GM21528 (cell line): ENCODE measurements around the gene TAP2.
"Not testable (repeated sequence)": the region's sequence is repeated elsewhere in the genome, so short reads cannot be mapped to it uniquely, and the experiment has no call there.

Experiments used
- ATAC-seq: cut with Tn5 transposase; IDR thresholded peaks from one replicate; pipeline ENCODE4 v1.9.1; 2021; ENCODE audit warnings: mild to moderate bottlenecking, moderate library complexity; ENCODE audit not compliant: unreplicated experiment, low FRiP score

The TAP2 gene

DNA sequence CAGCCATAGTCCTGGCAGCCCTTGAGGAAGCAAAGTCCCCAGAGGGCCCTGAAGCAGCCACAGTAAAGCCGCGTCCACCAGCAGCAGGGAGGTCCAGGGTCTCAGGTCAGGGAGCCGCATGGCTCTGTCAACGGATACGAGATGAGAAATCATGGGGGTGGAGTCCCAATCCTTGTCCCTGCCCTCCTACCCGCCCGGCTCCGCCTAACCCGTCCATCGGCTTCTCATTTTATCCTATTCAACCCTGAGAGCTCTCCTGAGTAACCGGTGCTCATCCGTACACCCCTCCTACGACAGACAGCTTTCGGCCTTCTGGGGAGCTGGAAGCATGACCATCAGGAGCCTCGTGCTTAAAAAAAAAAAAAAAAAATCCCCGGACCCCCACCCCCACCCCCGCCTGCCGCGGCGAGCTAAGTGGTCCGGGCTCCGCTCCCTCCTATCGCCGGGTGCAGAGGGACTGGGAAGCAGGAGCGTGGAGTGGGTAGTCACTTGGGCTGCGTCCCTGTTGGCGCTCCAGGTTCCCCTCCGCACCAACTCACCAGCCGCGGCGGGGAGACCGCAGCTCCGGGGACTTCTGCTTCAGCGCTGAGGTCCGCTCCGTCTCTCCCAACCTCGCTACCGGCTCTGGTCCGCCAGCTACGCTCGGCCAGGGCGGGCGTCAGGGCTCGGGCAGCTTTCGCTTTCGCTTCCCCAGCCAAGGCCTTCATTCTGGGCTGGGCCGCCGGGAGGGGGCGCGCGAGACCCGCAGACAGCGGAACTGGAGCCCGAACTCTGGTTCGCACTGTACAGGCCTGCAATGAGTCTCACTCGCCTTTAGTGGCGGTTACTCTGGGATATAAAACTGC is at the start of gene TAP2:
Gene TAP2 (minus strand): TSS at position 626 of the 845 bp plus-strand sequence. CDS start 506 bp downstream, at position 120.
- ATAC-seq: peak; percentile 59

DNA sequence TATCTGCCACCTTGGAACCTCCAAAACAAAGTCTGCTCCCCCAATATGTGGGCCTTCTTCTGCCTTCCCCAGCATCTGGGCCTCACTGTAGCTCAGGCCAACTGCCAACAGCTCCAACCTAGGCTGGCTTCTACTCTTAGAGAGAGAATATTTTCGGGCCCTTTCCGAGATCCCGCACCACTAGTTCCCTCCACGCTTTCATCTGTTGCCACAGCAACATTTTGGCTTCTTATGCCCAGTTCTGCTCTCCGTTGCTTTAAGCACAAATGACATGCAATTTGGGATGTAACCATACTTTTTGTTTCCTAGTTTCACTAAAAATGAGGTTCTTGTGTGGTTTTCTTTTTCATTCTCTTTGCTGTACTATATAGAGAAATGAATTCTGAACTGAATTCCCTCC is 49.1 kb upstream of the TAP2 start:
- no peak for ATAC-seq

- ATAC-seq: no peak
Measured at GRCh38 chr6:32886681-32887383, 48.3 kb upstream of the TAP2 start.

DNA sequence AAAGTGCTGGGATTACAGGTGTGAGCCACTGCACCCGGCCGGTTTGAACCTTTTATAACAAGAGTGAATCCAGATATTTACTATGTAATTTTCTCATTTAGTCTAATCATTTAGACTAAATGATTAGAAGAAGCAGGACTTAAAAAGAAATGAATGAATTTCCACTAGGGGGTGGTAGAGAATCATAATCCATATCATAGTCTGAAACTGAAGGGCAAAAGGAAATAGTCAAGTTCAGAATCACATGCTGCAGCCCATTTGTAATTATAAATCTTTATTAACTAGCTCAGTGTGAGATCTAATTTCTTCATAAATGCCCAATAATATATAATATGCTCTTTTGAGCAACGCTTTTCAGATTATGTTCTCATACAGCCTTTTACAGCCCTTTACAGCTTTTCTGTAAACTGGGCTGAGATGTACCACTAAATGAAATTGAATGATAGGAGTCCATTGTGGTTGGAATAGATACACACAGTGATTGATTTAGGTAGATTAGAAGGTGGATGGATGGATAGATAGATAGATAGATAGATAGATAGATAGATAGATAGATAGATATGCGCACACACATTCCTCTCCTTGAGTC is 47.3 kb upstream of the TAP2 start:
- ATAC-seq: no peak

DNA sequence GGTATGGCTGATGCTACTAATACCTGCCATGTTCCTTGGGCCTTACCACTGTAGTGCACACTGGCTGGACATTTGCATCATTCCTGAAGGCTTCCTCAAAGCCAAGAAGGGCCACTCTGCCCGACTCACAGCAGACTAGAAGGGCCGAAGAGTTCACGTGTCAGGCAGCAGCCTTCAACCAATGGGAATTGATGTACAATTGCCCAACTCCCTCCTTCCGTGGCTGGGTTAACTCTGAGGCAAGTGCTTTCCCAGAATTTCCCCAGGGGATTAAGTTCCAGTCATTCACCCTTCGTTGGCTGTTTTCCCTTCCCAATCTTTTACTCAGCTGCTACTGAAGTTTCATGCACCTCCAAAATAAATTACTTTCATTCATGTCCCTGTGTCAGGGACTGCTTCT is 45.2 kb upstream of the TAP2 start:
- ATAC-seq: no peak

GRCh38 chr6:32882879-32883250 is 44.3 kb upstream of the TAP2 start:
- no peak for ATAC-seq

GRCh38 chr6:32880962-32881361 is 42.4 kb upstream of the TAP2 start:
- ATAC-seq: not testable (repeated sequence)

GRCh38 chr6:32879691-32880090 is 41.2 kb upstream of the TAP2 start:
- ATAC-seq: no peak

GRCh38 chr6:32876603-32877002 is 38.1 kb upstream of the TAP2 start:
- ATAC-seq: no peak

DNA sequence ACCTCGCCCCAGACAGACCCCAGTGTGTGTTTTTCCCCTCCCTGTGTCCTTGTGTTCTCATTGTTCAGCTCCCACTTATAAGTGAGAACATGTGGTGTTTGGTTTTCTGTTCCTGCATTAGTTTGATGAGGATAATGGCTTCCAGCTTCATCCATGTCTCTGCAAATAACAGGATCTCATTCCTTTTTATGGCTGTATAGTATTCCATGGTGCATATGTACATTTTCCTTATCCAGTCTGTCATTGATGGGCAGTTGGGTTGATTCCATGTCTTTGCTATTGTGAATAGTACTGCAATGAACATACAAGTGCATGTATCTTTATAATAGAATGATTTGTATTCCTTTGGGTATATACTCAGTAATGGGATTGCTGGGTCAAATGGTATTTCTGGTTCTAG is 35.4 kb upstream of the TAP2 start:
- not testable (repeated sequence) for ATAC-seq

DNA sequence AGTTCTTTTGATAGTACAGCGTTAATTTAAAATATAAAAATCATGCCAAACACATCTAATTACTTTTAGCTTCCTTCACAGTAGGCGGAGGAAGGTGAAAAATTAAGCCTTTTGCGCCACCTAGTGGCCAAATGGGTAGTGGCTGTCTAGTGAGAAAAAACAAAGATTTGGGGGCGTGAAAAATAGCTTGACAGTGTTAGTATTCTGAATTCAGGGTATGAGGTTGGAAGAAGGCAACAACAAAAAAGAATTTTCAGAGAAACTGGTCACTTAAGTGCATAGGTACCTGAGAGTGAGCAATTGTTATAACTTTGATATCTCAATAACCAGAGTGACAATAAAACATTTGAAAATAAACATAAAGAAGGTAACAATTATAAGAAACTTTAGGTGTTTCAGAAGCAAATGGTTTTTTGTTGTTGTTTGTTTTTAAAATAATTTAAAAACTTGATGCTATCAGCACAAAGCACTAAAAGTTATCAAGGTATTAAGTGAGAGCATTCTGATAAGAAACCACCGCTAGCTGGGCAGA is 29.8 kb upstream of the TAP2 start:
- ATAC-seq: no peak

- ATAC-seq: no peak
Measured at GRCh38 chr6:32867554-32868256, 29.2 kb upstream of the TAP2 start.

- ATAC-seq: no peak
Measured at GRCh38 chr6:32867022-32867477, 28.5 kb upstream of the TAP2 start.

DNA sequence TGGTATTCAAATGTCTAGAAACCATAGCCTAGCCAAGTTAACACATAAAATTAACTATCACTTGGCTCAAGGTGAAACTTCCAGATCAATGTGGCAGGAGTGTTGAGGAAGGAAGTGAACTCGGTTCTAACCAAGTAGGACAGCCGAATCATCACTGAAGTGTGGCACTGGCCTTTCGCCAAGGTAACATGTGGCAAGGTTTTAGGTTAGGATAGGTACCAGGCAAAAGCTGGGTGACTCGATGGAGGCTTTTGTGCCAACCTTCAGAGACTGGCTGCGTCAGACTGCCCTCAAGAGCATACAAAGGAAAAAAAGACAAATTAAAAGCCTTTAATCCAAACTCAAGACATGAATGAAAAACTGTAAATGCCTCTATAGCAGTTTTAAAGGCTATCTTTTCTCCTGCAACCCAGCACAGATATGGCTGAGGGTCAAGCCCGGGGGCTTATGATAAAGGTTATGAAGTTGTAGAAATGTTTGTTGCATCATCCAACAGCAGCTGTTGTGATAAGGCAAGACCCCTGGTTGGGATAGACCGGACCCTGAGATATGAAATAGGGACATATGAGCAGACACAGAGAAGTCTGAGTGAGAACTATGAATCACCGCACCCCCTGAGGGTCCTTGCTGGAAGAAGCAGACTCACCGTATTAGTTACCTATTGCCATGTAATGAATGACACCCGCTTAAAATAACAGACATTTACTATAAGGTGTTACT is 27.3 kb upstream of the TAP2 start:
- ATAC-seq: no peak

DNA sequence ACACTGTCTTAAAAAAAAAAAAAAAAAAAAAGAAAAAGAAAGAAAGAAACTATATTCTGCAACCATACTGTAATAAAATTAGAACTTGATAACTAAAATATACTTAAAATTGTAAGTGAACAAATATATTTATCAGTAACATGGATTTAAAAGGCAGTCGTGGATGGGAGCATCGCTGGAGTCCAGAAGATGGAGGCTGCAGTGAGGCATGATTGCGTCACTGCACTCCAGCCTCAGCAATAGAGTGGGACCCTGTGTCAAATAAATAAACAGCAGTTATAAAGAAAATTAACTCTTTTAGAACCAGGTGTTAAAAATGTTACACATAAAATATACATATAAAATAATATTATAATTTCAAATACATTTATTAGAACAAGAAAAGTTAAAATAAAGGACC is 24.2 kb upstream of the TAP2 start:
- no peak for ATAC-seq

DNA sequence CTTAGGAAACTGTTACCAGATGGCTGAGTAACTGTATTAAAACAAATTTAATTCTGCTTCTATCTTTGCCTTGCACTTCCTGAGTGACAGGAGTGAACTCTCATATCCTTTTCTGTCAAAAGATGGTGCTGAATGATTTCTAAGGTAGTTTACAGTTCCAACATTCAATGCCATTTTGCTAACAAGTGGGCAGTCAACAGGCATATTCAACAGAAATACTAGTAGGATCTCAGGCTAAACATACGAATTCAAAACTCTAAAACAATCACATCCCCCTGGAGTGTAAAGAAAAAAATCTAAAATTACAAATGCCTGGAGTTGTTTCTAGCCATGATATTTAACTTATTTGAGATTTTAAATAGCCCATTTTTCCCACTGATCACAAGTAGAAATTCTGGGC is 22.1 kb upstream of the TAP2 start:
- ATAC-seq: no peak

GRCh38 chr6:32858194-32858593 is 19.7 kb upstream of the TAP2 start:
- no peak for ATAC-seq

DNA sequence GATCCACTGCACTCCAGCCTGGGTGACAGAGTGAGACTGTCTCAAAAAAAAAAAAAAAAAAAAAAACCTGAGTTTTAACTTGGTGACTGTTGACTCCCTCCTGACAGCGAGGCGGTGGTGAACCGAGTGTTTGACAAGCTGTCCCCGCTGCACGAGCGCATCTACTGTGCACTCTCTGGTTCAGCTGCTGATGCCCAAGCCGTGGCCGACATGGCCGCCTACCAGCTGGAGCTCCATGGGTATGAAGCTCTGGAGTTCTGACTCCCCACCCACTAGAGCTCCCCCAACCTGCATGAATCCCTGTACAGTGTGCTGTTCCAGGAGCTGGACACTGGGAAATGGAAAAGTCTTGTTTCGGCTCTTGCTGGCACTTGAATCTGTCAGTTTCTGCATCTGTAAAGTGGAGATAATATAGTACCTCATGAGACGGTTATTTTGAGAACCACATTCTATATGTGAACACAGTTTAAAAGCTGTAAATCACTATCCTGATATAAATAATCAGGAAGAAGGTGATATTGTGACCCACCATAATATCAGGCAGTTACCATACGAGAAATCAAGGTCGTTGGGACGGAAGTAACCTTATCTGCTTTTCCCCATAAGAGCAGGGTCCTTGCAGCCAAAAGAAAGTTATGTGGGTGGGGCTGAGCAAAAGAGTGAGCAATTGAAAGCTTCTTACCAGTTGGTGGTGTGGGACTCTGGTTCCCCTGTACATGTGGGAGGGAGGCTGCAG is 18.8 kb upstream of the TAP2 start:
- ATAC-seq: no peak

DNA sequence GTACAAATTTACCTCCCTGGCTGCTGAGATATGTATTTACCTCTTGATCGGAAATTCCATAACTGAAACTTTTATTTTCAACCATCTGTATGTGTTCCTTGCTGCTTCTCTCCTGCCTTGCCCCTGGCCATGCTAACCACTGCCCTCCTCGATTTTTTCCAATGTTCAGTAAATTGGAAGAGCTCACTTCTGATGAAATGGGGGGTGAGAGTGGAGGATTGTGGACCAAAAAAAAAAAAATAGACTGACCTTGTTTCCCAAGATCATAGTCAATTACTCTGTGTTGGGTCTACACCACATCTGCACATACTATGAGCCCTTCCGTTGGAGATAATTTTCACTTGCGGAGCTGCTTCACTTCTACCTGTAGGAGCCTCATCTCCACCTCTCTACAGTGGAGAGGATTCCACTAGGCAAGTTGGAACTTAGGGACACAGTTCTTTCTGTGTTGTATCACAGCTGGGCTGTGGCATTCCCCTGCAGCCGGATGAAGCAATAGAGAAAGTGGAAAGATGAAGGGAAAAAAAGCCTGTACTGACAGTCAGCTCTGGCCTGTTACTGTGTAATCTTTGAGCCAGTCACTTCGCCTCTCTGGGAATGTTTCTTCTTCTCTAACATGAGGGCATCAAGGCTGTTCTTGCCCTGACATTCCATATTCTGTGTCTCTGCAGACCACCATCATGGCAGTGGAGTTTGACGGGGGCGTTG is 17.1 kb upstream of the TAP2 start:
- no peak for ATAC-seq
